OCI-LY1 (cell line): ENCODE data around the gene DENND1B.

Experiments used
- CTCF ChIP-seq: fragments of 200-600 bp; sonication (generic), shearing (Covaris generic); IDR thresholded peaks from 2 replicates; pipeline ENCODE4 v1.5.1; 2017; ENCODE audit warnings: mild to moderate bottlenecking, antibody characterized with exemption, low read length, moderate library complexity, mixed read lengths
- EZH2 ChIP-seq: fragments of 200-600 bp; sonication (generic), shearing (Covaris generic); IDR thresholded peaks from 2 replicates; pipeline ENCODE4 v1.8.0; 2017; ENCODE audit warnings: borderline replicate concordance, mixed run types, mild to moderate bottlenecking, antibody characterized with exemption, low read length, moderate library complexity, mixed read lengths

GRCh38 chr1:197468543-197469175, 306.6 kb downstream of the DENND1B start:
- no peak for TF ChIP-seq CTCF
- TF ChIP-seq EZH2 = no peak
